ENCODE measurements around the gene PARD3B.

DNA sequence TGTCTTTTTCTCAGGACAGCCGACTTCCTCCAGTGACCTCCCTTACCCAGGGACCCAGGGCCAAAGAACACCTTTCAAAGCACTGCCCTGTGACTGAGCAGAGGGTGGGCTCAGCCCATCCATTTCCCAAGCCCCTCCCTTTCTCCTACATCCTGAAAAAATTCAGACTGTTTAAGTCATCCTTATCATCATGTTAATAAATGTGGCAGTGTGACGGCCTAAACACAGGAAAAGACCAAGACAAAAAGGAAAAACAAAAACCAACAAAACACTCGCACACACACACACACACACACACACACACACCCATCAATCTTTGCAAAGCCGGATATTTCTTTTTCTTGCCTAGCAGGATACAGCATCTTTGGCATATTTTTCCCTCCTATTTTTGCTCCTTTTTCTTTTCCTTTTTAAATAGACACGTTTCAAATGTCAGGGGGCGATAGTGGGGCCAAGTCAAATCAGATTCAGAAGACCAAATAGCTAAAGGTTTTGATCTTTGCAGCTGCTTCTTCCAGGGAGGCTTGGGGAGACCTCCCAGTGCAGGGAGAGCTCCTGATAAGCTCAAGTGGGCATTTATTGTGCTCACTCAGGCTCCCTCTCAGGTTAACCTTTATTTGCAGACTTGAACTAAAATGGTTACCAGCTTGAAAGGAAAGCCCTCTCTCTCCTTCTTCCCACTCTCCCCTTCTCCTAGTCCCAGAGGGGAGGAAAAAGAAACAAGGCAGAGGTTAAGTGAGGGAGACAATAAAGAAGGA is 1097.5 kb downstream of the PARD3B start:
- TF ChIP-seq, protein P1, sequence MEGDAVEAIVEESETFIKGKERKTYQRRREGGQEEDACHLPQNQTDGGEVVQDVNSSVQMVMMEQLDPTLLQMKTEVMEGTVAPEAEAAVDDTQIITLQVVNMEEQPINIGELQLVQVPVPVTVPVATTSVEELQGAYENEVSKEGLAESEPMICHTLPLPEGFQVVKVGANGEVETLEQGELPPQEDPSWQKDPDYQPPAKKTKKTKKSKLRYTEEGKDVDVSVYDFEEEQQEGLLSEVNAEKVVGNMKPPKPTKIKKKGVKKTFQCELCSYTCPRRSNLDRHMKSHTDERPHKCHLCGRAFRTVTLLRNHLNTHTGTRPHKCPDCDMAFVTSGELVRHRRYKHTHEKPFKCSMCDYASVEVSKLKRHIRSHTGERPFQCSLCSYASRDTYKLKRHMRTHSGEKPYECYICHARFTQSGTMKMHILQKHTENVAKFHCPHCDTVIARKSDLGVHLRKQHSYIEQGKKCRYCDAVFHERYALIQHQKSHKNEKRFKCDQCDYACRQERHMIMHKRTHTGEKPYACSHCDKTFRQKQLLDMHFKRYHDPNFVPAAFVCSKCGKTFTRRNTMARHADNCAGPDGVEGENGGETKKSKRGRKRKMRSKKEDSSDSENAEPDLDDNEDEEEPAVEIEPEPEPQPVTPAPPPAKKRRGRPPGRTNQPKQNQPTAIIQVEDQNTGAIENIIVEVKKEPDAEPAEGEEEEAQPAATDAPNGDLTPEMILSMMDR (IDR thresholded peaks at IDR 0.05), result no peak
- no peak for TF ChIP-seq POLR2A (IDR thresholded peaks at IDR 0.05)
